Central memory CD8-positive, alpha-beta T cell (primary cell): ENCODE measurements around the gene FARS2.

Source experiments
- ATAC-seq: fragments of 150-1000 bp; cut with Tn5 transposase; replicated peaks from 2 replicates; pipeline ENCODE4 v1.10.0; 2022; ENCODE audit warnings: mild to moderate bottlenecking, moderate FRiP score, moderate number of reproducible peaks; ENCODE audit not compliant: poor library complexity, severe bottlenecking; ENCODE audit errors: extremely low read depth
- DNase-seq, 2 donors: peaks; one replicate each; pipeline ENCODE4 v3.0.0; 2021; ENCODE audit warnings: low spot score in 2 of 2
- H3K27ac Mint-ChIP-seq: one replicate; pipeline ENCODE4 v1.8.0; 2022; ENCODE audit warnings: low read depth, mild to moderate bottlenecking, moderate library complexity, mixed read lengths
- H3K27me3 Mint-ChIP-seq: one replicate; pipeline ENCODE4 v1.8.0; 2022; ENCODE audit warnings: mixed read lengths
- H3K36me3 Mint-ChIP-seq: one replicate; pipeline ENCODE4 v1.8.0; 2022; ENCODE audit warnings: mild to moderate bottlenecking, moderate library complexity, mixed read lengths; ENCODE audit not compliant: insufficient read depth
- H3K4me1 Mint-ChIP-seq: one replicate; pipeline ENCODE4 v1.8.0; 2022; ENCODE audit warnings: mixed read lengths
- H3K4me3 Mint-ChIP-seq: one replicate; pipeline ENCODE4 v1.8.0; 2022; ENCODE audit warnings: mild to moderate bottlenecking, moderate library complexity, mixed read lengths
- H3K9me3 Mint-ChIP-seq: one replicate; pipeline ENCODE4 v1.8.0; 2022; ENCODE audit warnings: mixed read lengths

Gene FARS2

GRCh38 chr6:5384276-5384675 lies 123.0 kb downstream of the FARS2 start:
- H3K4me3 Mint-ChIP-seq: no peak overlapping the region
- DNase-seq (no peak), ATAC-seq (no peak)
- H3K27me3 Mint-ChIP-seq: no peaks in the 10 kb centered on the region
- peaks cover 2% of the 10 kb centered on the region for H3K36me3 Mint-ChIP-seq
- no peaks in the 10 kb centered on the region for H3K9me3 Mint-ChIP-seq
- peaks cover 22% of the 10 kb centered on the region for H3K4me1 Mint-ChIP-seq
- no peak overlapping the region for H3K27ac Mint-ChIP-seq

- Mint-ChIP-seq H3K4me3 (no peak overlapping the region), H3K9me3 (no peaks in the 10 kb centered on the region), H3K36me3 (peaks cover 2% of the 10 kb centered on the region), H3K27me3 (no peaks in the 10 kb centered on the region), H3K4me1 (peaks cover 23% of the 10 kb centered on the region), H3K27ac (no peak overlapping the region)
- ATAC-seq: no peak
- DNase-seq: no peak
Measured at GRCh38 chr6:5388326-5388725, 127.0 kb downstream of the FARS2 start.

DNA sequence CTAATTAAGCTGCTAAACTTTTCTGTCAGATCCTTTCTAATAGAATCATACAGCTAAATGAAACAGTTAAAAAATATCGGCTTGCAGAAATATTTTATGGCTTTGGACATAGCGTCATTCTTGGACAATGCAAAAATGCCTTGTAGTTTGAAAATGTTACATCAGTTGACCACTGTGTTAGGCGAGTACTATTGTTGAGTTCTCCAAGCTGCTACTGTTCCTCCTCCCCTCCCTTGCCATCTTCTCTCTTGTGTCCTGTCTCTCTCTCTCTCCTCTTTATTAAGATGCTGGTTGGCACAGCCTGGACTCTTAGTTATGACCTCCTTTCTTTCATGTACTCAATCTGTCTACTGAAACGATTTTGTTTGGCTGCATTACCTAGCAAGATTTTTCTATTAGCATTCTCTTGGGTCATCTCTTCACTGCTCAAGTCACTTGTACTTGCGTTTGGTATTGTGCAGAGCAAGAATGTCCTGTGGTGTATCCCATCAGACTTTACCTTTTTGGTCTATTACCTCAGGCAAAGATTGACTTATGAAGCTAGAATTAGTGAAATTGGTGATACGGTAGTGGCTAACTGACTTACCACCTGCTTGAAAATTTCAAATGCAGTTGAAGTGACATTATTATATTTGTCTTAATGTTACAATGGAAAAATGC lies 127.9 kb downstream of the FARS2 start:
- ATAC-seq (no peak), DNase-seq (no peak)
- no peaks in the 10 kb centered on the region for H3K9me3 Mint-ChIP-seq
- peaks cover 18% of the 10 kb centered on the region for H3K4me1 Mint-ChIP-seq
- H3K4me3 Mint-ChIP-seq: no peak overlapping the region
- no peak overlapping the region for H3K27ac Mint-ChIP-seq
- no peaks in the 10 kb centered on the region for H3K27me3 Mint-ChIP-seq
- H3K36me3 Mint-ChIP-seq: peaks cover 2% of the 10 kb centered on the region

GRCh38 chr6:5390177-5390576 lies 128.9 kb downstream of the FARS2 start:
- no peak for DNase-seq
- H3K27ac Mint-ChIP-seq: no peak overlapping the region

GRCh38 chr6:5394280-5394679 lies 133.0 kb downstream of the FARS2 start:
- no peak overlapping the region for H3K4me3 Mint-ChIP-seq
- H3K9me3 Mint-ChIP-seq: no peaks in the 10 kb centered on the region
- no peaks in the 10 kb centered on the region for H3K36me3 Mint-ChIP-seq
- H3K4me1 Mint-ChIP-seq: peaks cover 14% of the 10 kb centered on the region
- DNase-seq: no peak
- no peak overlapping the region for H3K27ac Mint-ChIP-seq
- H3K27me3 Mint-ChIP-seq: no peaks in the 10 kb centered on the region
- no peak for ATAC-seq

More at GRCh38 chr6:5390177-5390576, 128.9 kb downstream of the FARS2 start:
- peaks cover 18% of the 10 kb centered on the region for H3K4me1 Mint-ChIP-seq
- peaks cover 2% of the 10 kb centered on the region for H3K36me3 Mint-ChIP-seq
- no peaks in the 10 kb centered on the region for H3K27me3 Mint-ChIP-seq
- H3K9me3 Mint-ChIP-seq: no peaks in the 10 kb centered on the region
- H3K4me3 Mint-ChIP-seq: no peak overlapping the region
- no peak for ATAC-seq

- Mint-ChIP-seq H3K4me1 (peaks cover 18% of the 10 kb centered on the region), H3K36me3 (no peaks in the 10 kb centered on the region), H3K4me3 (no peak overlapping the region), H3K27me3 (no peaks in the 10 kb centered on the region), H3K27ac (no peak overlapping the region), H3K9me3 (no peaks in the 10 kb centered on the region)
- DNase-seq (no peak), ATAC-seq (no peak)
Measured at GRCh38 chr6:5395719-5396118, 134.4 kb downstream of the FARS2 start.

GRCh38 chr6:5398530-5398929 lies 137.2 kb downstream of the FARS2 start:
- H3K9me3 Mint-ChIP-seq: no peaks in the 10 kb centered on the region
- ATAC-seq: peak; percentile 52
- peaks cover 1% of the 10 kb centered on the region for H3K36me3 Mint-ChIP-seq
- H3K27me3 Mint-ChIP-seq: no peaks in the 10 kb centered on the region
- no peak overlapping the region for H3K27ac Mint-ChIP-seq
- DNase-seq: no peak
- H3K4me1 Mint-ChIP-seq: peaks cover 9% of the 10 kb centered on the region
- no peak overlapping the region for H3K4me3 Mint-ChIP-seq

- ATAC-seq: no peak
- Mint-ChIP-seq H3K4me3 (no peak overlapping the region), H3K4me1 (peaks cover 9% of the 10 kb centered on the region), H3K36me3 (peaks cover 1% of the 10 kb centered on the region), H3K9me3 (no peaks in the 10 kb centered on the region), H3K27me3 (no peaks in the 10 kb centered on the region), H3K27ac (no peak overlapping the region)
- DNase-seq: no peak
Measured at GRCh38 chr6:5399391-5399790, 138.1 kb downstream of the FARS2 start.

GRCh38 chr6:5401845-5402738 lies 140.8 kb downstream of the FARS2 start:
- Mint-ChIP-seq H3K9me3 (no peaks in the 10 kb centered on the region), H3K27me3 (no peaks in the 10 kb centered on the region), H3K4me3 (no peak overlapping the region), H3K27ac (peak overlapping the region; percentile 50), H3K4me1 (peaks cover 9% of the 10 kb centered on the region), H3K36me3 (peaks cover 3% of the 10 kb centered on the region)
- ATAC-seq: no peak
- no peak for DNase-seq

DNA sequence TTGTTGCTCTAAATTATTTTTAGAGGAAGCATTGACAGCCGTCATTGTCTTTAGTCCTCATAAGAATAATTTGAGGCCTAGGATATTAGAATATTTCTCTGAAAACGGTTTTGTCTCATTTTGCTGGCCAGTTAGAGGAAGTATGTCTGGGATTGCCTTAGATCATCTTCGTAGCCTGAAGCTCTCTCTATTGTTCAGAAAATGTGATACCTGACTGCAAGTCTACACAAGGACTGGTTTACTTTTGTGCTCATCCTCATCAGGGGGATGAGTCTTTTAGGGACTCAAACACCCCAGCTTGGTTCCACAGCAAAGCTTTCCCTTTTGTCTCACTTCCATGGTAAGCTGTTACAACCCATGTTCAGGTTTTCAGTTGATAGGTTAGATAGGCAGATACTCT lies 141.8 kb downstream of the FARS2 start:
- no peak for DNase-seq
- Mint-ChIP-seq H3K4me3 (no peak overlapping the region), H3K27me3 (no peaks in the 10 kb centered on the region), H3K27ac (peak overlapping the region; percentile 64), H3K9me3 (no peaks in the 10 kb centered on the region), H3K36me3 (peaks cover 3% of the 10 kb centered on the region), H3K4me1 (peaks cover 9% of the 10 kb centered on the region)
- ATAC-seq: no peak

DNA sequence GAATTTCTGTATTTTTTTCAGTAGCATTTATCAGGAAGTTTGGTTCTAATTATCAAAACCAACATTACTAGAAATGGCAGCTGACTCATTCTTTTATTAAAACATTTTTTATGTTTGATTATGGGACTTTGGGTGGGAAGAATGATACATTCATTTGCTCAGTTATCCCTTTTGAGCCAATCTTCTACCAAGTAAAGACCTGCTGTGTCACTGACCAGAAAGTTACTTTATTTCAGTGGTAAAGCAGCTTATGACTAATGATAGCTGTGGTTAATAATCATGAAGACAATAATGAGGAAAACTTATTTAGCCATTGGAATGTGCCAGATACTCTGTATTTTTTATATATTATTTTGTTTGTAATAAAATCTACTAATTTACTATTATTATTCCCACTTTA lies 142.3 kb downstream of the FARS2 start:
- Mint-ChIP-seq H3K4me3 (no peak overlapping the region), H3K27ac (peak overlapping the region; percentile 64), H3K9me3 (no peaks in the 10 kb centered on the region), H3K36me3 (peaks cover 3% of the 10 kb centered on the region), H3K4me1 (peaks cover 9% of the 10 kb centered on the region), H3K27me3 (no peaks in the 10 kb centered on the region)
- no peak for ATAC-seq
- no peak for DNase-seq

DNA sequence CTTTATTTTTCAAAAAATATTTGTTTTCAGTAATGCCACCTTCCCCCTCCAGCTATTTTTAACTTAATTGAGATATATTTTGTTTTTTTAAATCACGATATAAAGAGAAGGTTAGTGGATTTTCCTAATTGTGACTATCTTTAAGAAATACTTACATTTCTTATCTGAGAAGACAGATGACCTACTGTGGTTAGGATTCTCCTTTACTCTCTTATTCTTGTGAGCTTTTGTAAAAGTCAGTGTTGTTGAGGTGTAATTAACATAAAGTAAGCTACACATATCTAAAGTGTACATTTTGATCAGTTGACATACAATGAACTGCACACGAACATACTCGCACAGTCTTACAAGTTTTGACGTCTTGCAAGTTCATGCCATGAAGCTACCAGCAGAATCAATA lies 144.7 kb downstream of the FARS2 start:
- Mint-ChIP-seq H3K36me3 (peaks cover 3% of the 10 kb centered on the region), H3K9me3 (no peaks in the 10 kb centered on the region), H3K27ac (no peak overlapping the region), H3K4me3 (no peak overlapping the region), H3K4me1 (no peaks in the 10 kb centered on the region), H3K27me3 (no peaks in the 10 kb centered on the region)
- DNase-seq: no peak
- ATAC-seq: no peak

DNA sequence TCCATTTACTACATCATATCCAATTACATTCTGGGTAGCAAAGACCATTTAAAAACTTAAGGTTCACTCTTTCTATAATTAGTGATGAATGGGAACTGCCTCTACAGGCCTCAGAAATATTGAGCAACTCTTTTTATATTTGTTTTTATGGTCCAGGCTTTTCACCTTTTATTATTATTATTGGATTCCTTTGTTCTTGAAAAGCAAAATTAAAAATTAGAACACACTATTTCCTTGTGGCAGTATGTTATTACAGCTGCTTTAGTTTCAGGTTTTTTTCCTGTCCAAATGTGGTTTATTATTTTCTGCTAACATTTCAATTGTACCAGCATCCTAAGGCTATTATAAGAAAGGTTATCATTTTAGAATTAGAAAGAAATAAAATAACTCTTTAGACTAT lies 150.1 kb downstream of the FARS2 start:
- Mint-ChIP-seq H3K4me3 (no peak overlapping the region), H3K27ac (no peak overlapping the region), H3K36me3 (peaks cover 8% of the 10 kb centered on the region), H3K4me1 (no peaks in the 10 kb centered on the region), H3K9me3 (no peaks in the 10 kb centered on the region), H3K27me3 (no peaks in the 10 kb centered on the region)
- ATAC-seq (no peak), DNase-seq (no peak)
